SK-N-SH (cell line): Measurements from ENCODE around the gene LSM2.
"Not testable (repeated sequence)": the region's sequence is repeated elsewhere in the genome, so short reads cannot be mapped to it uniquely, and the experiment has no call there.

ENCODE experiments used
- FOXJ3 ChIP-seq: sonication (generic); formaldehyde crosslinking; IDR thresholded peaks from 2 replicates; pipeline ENCODE4 v1.5.1; 2020; ENCODE audit warnings: mild to moderate bottlenecking, missing genetic modification reagents
- RAD21 ChIP-seq: IDR thresholded peaks from 2 replicates; pipeline ENCODE4 v1.6.1; 2012; ENCODE audit warnings: mild to moderate bottlenecking, low read length
- TF ChIP-seq, protein P1 (sequence below): fragments of 200-600 bp; sonication (generic); IDR thresholded peaks from 2 replicates; pipeline ENCODE4 v1.6.1; 2017; ENCODE audit warnings: antibody characterized with exemption, mild to moderate bottlenecking, moderate library complexity
- TF ChIP-seq, protein P2 (sequence below): IDR thresholded peaks from 2 replicates; pipeline ENCODE4 v1.4.0; 2012; ENCODE audit warnings: low read depth, borderline replicate concordance

DNA sequence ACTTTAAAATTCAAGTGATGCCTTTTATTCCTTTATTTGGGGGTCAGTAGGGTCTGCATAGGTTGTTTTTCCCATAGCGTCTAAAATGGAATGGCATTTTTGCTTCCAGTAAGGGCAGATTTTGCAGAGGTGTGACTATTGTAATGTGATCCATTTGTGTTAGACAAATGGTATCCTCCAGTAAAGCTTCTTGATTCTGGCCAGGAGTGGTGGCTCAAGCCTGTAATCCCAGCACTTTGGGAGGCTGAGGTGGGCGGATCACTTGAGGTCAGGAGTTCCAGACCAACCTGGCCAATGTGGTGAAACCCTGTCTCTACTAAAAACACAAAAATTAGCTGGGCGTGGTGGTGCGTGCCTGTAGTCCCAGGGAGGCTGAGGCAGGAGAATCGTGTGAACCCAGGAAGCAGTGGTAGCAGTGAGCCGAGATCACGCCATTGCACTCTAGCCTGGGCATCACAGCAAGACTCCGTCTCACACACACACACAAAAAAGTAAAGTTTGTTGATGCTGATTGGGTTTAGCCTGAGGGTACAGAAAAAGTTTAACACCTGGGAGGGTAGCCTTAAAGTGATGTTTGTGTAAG is 11.3 kb upstream of the LSM2 start:
- TF ChIP-seq, protein P1, sequence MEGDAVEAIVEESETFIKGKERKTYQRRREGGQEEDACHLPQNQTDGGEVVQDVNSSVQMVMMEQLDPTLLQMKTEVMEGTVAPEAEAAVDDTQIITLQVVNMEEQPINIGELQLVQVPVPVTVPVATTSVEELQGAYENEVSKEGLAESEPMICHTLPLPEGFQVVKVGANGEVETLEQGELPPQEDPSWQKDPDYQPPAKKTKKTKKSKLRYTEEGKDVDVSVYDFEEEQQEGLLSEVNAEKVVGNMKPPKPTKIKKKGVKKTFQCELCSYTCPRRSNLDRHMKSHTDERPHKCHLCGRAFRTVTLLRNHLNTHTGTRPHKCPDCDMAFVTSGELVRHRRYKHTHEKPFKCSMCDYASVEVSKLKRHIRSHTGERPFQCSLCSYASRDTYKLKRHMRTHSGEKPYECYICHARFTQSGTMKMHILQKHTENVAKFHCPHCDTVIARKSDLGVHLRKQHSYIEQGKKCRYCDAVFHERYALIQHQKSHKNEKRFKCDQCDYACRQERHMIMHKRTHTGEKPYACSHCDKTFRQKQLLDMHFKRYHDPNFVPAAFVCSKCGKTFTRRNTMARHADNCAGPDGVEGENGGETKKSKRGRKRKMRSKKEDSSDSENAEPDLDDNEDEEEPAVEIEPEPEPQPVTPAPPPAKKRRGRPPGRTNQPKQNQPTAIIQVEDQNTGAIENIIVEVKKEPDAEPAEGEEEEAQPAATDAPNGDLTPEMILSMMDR = not testable (repeated sequence)
- TF ChIP-seq FOXJ3 (CRISPR knock-in tag); RAD21: not testable (repeated sequence)
- TF ChIP-seq, protein P2, sequence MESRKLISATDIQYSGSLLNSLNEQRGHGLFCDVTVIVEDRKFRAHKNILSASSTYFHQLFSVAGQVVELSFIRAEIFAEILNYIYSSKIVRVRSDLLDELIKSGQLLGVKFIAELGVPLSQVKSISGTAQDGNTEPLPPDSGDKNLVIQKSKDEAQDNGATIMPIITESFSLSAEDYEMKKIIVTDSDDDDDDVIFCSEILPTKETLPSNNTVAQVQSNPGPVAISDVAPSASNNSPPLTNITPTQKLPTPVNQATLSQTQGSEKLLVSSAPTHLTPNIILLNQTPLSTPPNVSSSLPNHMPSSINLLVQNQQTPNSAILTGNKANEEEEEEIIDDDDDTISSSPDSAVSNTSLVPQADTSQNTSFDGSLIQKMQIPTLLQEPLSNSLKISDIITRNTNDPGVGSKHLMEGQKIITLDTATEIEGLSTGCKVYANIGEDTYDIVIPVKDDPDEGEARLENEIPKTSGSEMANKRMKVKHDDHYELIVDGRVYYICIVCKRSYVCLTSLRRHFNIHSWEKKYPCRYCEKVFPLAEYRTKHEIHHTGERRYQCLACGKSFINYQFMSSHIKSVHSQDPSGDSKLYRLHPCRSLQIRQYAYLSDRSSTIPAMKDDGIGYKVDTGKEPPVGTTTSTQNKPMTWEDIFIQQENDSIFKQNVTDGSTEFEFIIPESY = not testable (repeated sequence)
